HG03045 (cell line): ENCODE data around the gene RHBDF1.
"Not testable (repeated sequence)": the region's sequence is repeated elsewhere in the genome, so short reads cannot be mapped to it uniquely, and the experiment has no call there.

ENCODE experiments used
- ATAC-seq: cut with Tn5 transposase; IDR thresholded peaks from one replicate; pipeline ENCODE4 v1.9.1; 2021; ENCODE audit warnings: mild to moderate bottlenecking, moderate library complexity; ENCODE audit not compliant: unreplicated experiment

RHBDF1 gene

DNA sequence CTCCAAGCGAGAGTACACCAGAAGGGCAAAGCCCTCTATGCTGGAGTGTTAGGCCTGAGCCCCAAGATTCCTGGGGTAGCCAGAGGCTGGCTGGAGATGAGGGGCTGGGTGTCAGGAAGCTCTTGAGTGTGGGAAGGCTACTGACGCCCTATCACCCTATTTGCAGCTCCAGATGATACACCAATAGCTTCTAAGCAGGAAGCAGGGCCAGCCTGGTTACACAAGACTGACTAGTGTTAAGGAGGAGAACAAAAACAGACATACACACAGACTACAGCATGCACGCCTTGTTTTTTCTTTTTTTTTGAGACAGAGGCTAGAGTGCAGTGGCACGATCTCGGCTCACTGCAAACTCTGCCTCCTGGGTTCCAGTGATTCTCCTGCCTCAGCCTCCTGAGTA is 34.9 kb downstream of the RHBDF1 start:
- ATAC-seq, result no peak

DNA sequence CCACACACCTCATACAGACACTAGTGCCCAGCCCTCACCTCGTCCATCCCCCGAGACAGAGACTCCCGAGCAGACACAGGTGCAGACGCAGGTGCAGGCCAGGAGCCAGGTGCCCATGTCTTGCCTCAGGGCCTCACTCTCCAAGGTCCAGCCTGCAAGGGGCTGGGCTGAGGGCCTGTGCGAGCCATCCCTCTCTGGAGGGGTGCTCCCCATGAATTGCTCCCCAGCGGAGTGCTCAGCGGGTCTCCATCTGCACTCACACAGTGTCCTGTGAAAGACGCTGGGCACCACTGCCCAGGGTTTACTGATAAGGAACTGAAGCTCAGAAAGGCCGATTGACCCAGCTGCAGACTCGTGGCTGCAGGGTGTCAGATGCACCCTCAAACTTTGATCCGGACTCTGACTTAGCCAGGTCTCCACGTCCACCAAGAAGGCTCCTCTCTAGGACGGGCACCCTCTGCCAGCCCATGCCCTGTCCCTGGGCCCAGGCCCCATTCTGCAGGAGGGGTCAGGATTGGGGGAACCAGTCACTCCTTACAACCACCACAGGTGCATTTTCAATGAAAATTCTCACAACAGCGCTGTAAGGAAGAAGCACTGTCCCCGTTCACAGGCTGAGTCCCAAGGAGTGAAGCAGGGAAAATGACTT is 36.0 kb downstream of the RHBDF1 start:
- ATAC-seq, result no peak

DNA sequence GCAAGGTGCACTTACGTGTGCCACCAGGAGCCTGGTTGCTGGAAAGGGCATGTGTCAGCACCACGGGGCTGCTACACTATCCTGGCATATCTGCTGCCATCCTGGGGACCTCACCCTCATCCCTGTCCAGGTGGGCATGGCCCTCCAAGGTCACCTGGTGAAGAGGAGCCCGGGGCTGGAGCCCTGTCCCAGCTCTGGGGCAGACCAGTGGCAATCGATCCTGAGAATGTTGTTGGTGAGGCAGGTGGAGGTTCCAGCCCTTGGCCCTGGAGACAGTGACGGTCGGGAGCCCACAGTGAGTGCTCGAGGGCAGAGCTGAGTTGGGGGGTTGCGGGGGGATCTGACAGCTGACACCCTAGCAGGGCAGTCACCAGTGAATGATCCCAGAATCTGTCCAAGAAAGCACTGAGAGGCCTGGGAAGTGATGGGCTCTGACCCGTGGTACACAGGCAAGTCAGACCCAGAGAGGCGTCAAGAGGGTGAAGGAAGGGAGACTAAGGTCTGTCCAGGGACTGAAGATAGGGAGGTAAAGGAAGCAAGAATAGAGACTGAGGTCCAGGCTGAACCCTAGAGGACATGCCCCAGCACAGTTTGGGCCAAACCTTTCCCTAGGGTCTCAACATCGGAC is 36.6 kb downstream of the RHBDF1 start:
- ATAC-seq, result no peak

DNA sequence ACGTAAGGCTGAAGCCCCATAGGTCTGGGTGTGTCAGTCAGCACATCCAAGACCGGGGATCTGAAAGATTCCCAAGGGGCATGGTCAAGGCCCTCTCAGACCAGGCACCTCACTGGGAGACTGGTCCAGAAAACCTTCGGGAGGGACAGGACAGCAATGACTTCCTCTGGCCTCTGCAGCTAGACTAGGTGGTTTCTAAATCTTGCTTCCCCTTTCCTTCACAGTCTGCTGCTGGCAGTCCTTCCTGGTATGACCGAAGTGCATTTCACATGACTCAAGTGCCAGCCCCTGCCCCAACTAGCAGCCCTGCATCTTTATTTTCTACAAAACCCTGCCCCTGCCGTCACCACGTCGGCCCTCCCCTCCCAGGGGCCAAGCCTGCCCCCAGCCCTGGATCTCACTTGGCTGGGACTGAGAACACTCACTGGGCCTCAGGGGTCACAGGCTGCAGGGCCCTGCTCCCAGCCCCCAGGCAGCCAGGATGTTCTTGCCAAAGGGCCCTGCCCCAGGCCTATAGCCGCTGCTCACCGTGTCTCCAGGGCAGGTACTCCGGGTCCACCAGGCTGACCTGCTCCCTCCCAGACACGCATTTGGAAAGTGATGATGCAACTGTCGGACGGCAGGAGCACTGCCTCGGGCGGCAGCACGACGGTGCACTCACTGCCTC is 37.3 kb downstream of the RHBDF1 start:
- no peak for ATAC-seq

DNA sequence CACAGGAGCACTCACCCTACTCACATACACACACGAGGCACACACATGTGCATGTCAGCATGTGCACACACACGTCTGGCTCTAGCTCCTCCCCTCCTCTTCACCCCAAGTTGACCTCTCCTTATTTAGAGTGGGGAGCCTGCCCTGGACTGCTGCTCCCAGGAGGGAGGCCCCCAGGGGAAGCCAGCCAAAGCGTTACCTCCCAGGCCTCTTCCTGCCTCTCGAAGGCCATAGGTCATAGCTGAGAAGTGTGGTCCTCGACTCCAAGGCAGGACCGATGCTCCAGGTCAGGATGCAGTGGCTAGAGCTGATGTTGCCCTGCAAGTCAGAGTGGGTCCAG is 37.8 kb downstream of the RHBDF1 start:
- ATAC-seq, result no peak

DNA sequence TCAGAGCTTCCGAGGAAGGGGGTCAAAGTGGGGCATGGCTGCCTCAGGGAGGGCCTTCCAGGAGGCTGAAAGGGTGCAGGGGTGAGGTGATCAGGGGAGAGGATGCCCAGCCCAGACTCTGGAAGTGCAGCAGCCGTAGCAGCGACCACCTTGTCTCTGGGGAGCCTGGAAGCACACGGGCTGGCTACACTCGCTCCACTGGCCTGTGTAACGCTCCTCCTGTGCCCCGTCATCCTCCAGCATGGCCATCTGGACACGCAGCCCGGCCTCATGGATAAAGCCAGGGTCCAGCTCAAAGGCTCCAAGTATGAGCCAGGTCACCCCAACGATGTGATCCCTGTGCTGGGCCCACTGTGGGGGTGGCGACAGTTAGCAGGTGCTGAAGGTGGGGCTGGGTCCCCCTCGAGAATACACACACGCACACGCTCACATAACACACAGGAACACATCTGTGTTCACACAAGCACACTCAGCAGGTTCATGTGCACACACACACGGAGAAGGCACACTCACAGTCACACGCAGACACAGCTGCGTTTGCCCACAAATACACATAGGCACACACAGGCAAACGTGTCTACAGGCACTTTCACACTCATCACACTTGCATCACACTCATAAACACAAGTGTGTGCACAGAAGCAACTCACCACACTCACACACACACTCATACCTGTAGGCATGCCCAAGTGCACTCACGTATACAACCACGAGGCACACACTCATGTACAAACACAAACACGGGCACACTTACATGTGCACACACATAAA is 38.4 kb downstream of the RHBDF1 start:
- no peak for ATAC-seq

DNA sequence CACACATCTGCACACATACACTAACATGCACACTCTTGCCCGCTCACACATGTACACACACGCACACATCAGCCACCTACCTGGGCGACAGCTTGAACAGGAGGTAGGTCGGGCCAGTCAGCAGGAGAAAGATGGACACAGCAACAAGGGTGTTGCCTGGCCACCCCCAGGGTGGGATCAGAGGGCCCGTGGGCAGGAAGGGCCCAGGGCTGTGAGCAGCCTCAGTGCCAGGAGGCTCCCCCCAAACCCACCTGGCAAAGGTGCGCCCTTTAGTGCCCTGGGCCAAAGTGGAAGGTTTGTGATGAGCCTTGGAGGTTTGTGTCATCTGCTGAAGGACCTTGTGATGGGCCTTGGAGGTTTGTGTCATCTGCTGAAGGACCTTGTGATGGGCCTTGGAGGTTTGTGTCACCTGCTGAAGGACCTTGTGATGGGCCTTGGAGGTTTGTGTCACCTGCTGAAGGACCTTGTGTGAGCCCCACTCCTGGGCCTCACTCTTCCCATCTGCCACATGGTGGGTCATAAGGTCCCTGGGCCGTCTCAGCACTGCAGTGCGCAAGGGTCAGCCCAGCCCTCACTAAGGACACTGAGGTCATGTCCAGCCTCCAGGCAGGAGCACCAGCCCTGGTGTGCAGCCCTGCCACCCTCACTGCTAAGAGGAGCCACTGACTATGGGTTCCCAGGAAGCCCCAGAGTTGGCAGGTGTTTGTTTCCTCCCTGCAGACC is 39.1 kb downstream of the RHBDF1 start:
- not testable (repeated sequence) for ATAC-seq

DNA sequence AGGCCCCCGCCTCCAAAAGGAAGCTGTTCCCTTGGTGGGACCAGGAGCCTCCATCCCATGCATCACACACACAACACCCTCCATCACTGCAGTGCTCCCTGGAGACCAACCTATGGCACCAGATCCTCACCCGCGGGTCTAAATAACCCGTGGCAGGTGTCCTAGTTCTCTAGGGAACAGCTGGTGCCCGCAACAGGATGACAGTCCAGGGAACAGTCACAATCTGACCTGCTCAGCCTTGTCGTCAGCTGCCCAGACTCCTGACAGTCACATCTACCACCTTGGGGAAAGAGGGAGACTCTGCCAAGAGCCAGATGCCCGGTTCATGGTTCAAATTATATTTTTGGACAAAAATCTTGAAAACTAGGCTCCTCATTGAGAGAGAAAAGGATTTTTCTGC is 41.8 kb downstream of the RHBDF1 start:
- ATAC-seq, result not testable (repeated sequence)

DNA sequence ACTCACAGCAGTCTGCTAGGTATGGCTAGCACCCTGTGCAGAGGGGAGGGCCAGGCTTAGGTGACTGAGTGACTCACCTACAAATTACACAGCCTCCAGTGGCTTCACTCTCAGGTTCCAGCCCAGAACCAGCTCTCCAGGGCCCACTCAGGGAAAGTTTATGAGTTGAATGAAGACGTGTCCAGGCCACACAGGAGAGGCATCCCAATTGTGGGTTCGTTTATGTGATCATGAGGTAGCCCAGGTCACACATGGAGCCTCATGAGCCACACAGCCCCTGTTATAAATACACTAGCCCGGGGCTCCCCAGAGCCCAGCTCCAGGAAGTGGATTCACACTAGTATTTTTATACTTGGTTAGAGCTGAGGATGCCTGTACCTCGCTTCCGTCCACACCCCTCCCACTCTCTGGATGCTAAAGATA is 46.5 kb downstream of the RHBDF1 start:
- ATAC-seq, result not testable (repeated sequence)

DNA sequence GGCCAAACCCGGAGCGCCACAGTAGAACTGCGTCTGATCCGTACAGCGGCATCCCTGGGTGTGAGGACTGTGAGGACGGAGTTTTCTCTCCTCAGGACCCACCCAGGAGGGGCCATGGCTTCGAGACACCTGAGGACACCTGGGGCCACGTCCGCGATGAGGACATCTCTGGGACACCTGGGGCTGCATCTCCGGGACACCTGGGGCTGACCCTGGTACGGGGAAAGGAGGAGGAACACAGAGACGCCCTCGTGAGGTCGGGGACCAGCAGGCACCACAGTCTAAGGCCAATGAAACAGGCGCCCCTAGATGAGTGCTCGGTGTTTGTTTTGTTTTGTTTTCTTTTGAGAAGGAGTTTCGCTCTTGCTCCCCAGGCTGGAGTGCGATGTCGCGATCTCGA is 48.3 kb downstream of the RHBDF1 start:
- not testable (repeated sequence) for ATAC-seq

DNA sequence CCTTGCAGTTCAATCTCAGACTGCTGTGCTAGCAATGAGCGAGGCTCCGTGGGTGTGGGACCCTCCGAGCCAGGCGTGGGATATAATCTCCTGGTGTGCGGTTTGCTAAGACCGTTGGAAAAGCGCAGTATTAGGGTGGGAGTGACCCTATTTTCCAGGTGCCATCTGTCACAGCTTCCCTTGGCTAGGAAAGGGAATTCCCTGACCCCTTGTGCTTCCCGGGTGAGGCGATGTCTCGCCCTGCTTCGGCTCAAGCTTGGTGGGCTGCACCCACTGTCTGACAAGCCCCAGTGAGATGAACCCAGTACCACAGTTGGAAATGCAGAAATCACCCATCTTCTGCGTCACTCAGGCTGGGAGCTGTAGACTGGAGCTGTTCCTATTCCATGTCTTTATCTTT is 51.5 kb downstream of the RHBDF1 start:
- ATAC-seq, result not testable (repeated sequence)

DNA sequence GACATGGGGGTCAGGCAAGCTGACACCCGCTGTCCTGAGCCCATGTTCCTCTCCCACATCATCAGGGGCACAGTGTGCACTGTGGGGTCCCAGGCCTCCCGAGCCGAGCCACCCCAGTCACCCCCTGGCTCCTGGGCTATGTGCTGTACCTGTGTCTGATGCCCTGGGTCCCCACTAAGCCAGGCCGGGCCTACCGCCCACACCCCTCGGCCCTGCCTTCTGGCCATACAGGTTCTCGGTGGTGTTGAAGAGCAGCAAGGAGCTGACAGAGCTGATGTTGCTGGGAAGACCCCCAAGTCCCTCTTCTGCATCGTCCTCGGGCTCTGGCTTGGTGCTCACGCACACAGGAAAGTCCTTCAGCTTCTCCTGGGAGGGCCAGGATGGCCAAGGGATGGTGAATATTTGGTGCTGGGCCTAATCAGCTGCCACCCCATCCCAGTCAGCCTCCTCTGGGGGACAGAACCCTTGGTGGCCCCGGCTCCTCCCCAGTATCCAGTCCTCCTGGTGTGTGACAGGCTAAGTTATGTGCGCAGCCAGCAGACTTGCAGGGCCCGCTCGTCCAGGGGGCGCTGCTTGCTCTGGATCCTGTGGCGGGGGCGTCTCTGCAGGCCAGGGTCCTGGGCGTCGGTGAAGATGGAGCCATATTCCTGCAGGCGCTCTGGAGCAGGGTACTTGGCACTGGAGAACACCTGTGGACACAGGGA is 55.2 kb downstream of the RHBDF1 start:
- not testable (repeated sequence) for ATAC-seq

DNA sequence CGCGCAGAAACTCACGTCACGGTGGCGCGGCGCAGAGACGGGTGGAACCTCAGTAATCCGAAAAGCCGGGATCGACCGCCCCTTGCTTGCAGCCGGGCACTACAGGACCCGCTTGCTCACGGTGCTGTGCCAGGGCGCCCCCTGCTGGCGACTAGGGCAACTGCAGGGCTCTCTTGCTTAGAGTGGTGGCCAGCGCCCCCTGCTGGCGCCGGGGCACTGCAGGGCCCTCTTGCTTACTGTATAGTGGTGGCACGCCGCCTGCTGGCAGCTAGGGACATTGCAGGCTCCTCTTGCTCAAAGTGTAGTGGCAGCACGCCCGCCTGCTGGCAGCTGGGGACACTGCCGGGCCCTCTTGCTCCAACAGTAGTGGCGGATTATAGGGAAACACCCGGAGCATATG is 61.7 kb downstream of the RHBDF1 start:
- not testable (repeated sequence) for ATAC-seq

DNA sequence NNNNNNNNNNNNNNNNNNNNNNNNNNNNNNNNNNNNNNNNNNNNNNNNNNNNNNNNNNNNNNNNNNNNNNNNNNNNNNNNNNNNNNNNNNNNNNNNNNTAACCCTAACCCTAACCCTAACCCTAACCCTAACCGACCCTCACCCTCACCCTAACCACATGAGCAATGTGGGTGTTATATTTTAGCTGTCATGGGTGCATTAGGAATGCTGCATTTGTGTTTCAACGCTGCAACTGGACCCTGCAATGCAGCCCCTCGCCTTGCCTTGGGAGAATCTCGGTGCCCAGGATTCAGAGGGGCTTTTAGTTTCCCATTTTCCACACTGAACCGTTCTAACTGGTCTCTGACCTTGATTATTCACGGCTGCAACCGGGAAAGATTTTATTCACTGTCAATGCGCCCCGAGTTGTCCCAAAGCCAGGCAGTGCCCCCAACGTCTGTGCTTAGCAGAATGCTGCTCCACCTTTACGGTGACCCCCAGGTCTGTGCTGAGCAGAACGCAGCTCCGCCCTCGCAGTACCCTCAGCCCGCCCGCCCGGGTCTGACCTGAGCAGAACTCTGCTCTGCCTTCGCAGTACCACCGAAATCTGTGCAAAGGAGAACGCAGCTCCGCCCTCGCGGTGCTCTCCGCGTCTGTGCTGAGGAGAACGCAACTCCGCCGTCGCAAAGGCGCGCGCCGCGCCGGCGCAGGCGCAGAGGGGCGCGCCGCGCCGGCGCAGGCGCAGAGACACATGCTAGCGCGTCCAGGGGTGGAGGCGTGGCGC is 62.3 kb downstream of the RHBDF1 start:
- no peak for ATAC-seq
